Cardiac fibroblast (primary cell): ENCODE results near the gene NSMF.

ENCODE experiments used
- DNase-seq, 2 donors: peaks; one replicate each; pipeline versions ENCODE4 v3.0.0 to v3.0.0-alpha.2; 2010; ENCODE audit warnings: low read depth in 2 of 2
- H3K4me3 ChIP-seq, 2 donors: replicated peaks in 1 of 2; 1 replicate in 1 of 2; 2 replicates in 1 of 2; pipeline ENCODE4 v1.5.1; 2011; ENCODE audit warnings: low read depth in 2 of 2, low read length in 2 of 2, mild to moderate bottlenecking in 2 of 2, moderate library complexity in 1 of 2
- TF ChIP-seq, protein P1 (sequence below): IDR thresholded peaks from one replicate; pipeline ENCODE4 v1.5.1; 2011; ENCODE audit warnings: low read depth, mild to moderate bottlenecking, low read length, inconsistent platforms

Gene NSMF, protein sequence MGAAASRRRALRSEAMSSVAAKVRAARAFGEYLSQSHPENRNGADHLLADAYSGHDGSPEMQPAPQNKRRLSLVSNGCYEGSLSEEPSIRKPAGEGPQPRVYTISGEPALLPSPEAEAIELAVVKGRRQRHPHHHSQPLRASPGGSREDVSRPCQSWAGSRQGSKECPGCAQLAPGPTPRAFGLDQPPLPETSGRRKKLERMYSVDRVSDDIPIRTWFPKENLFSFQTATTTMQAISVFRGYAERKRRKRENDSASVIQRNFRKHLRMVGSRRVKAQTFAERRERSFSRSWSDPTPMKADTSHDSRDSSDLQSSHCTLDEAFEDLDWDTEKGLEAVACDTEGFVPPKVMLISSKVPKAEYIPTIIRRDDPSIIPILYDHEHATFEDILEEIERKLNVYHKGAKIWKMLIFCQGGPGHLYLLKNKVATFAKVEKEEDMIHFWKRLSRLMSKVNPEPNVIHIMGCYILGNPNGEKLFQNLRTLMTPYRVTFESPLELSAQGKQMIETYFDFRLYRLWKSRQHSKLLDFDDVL

DNA sequence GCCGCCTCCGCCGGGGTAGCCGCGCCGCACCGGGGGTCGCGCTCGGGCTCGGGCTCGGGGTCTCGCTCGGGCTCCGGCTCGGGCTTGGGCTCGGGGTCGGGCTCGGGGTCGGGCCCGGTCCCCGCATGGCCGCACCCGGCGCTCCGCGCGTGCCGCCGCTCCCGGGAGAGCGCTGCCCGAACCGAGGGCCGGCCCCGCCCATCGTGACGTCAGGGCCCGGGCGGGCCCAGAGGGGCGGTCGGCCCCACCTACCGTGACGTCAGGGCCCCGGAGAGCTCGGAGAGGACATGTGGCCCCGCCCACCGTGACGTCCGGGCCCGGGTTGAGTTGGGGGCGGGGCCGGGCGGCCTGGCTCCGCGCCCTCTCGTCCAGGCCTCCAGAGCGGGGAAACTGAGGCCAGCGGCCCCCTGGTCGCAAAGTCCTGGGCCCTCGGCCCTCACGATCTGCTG, at the start of gene NSMF:
Gene NSMF (minus strand): TSS at position 183 of the 449 bp plus-strand sequence. CDS start 232 bp downstream, outside the sequence.
- peak; percentile 89 to 94 for DNase-seq
- TF ChIP-seq, protein P1, sequence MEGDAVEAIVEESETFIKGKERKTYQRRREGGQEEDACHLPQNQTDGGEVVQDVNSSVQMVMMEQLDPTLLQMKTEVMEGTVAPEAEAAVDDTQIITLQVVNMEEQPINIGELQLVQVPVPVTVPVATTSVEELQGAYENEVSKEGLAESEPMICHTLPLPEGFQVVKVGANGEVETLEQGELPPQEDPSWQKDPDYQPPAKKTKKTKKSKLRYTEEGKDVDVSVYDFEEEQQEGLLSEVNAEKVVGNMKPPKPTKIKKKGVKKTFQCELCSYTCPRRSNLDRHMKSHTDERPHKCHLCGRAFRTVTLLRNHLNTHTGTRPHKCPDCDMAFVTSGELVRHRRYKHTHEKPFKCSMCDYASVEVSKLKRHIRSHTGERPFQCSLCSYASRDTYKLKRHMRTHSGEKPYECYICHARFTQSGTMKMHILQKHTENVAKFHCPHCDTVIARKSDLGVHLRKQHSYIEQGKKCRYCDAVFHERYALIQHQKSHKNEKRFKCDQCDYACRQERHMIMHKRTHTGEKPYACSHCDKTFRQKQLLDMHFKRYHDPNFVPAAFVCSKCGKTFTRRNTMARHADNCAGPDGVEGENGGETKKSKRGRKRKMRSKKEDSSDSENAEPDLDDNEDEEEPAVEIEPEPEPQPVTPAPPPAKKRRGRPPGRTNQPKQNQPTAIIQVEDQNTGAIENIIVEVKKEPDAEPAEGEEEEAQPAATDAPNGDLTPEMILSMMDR, result no peak

DNA sequence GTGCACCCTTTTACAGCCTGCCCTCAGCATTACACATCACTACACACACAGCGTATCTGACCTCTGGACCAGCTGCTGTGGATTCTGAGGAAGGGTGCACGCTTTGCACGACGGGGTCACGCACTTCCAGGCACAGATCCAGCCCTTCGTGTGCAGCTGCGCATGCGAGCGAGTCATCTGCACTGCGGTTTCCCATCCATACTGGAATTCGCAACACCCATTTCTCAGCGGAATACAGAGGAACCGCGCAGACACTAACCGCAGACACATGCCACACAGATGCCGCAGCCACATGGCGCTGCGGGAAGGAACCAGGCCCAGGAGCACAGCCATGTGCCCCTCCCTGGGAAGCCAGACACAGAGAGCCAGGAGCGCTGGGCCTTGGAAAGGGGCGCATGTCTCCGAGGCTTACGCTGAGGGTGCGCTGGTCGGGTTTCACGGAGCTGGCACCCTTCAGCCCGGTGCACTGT, 47.6 kb upstream of the NSMF start:
- peak in 1 of 2 donors; percentile 67 for DNase-seq
- TF ChIP-seq, protein P1, result no peak
- no peak overlapping the region for H3K4me3 ChIP-seq

More for the DNA sequence above, at the start of gene NSMF:
- H3K4me3 ChIP-seq, result peak within 1 kb of the TSS; percentile 65 to 73

DNA sequence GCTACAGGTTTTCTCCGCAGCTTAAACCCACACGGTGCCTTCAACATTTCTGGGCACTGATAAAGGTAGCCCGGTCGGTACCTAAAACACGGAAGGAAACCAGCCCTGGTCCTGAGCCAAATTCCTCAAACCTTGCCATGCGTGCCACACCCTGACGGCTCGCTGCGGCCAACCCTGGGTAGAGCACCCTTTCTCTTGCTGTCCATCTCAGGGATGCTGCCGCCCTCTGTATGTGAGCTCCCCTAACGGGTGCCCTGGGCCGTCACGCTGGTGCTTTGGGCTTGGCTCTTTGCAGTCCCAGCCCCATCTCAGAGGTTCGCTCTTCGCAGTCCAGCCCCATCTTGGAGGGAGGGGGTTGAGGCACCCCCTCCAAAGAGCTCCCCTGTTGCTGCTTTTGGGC, 47.1 kb upstream of the NSMF start:
- no peak overlapping the region for H3K4me3 ChIP-seq
- TF ChIP-seq, protein P1, result no peak
- no peak for DNase-seq

DNA sequence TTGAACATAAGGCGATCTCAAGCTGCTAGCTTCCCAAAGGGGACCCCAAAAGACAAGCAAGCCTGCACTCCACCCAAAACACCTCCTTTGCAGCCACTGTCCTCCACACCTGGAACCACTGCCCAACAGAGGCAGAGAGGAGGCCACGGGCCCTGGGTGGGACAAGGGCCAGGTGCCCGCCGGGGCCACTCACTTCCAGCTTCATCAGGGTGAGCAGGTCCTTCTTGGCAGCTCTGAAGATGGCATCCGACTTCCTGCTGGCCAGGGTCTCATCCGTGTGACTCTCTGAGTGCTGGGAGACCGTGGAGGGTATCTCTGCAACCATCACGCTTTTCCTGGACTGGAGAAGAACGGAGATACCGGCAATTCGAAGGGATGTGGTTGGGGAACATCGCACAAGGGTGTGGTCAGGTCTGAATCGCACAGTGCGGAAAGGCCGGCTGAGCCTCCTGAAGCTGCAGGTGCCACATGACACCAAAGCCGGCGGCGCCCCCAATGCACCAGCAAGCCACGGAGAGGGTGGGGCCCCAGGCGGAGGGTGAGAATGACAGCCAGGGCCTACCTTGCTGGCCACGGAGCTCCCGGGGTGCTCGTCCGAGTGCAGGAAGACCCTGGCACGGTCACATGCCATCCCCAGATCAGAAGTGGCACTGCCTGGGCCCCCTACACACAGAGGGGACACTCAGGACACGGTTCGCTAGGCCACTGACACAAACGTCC, 46.4 kb upstream of the NSMF start:
- no peak overlapping the region for H3K4me3 ChIP-seq
- no peak for DNase-seq
- TF ChIP-seq, protein P1, result no peak

DNA sequence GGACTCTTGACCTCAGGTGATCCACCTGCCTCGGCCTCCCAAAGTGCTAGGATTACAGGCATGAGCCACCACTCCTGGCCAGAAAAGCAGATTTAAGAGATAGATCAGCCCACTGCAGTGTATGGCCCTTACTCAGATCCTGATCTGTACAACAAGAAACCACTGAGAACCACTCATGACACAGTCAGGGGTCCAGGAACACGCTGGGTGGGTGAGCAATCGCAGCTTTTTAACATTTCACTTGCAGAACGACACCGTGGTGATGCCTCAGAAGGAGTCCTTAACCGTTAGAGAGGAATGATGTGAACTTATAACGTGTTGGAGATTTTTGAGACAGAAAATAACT, 45.3 kb upstream of the NSMF start:
- no peak overlapping the region for H3K4me3 ChIP-seq
- TF ChIP-seq, protein P1, result no peak
- no peak for DNase-seq

DNA sequence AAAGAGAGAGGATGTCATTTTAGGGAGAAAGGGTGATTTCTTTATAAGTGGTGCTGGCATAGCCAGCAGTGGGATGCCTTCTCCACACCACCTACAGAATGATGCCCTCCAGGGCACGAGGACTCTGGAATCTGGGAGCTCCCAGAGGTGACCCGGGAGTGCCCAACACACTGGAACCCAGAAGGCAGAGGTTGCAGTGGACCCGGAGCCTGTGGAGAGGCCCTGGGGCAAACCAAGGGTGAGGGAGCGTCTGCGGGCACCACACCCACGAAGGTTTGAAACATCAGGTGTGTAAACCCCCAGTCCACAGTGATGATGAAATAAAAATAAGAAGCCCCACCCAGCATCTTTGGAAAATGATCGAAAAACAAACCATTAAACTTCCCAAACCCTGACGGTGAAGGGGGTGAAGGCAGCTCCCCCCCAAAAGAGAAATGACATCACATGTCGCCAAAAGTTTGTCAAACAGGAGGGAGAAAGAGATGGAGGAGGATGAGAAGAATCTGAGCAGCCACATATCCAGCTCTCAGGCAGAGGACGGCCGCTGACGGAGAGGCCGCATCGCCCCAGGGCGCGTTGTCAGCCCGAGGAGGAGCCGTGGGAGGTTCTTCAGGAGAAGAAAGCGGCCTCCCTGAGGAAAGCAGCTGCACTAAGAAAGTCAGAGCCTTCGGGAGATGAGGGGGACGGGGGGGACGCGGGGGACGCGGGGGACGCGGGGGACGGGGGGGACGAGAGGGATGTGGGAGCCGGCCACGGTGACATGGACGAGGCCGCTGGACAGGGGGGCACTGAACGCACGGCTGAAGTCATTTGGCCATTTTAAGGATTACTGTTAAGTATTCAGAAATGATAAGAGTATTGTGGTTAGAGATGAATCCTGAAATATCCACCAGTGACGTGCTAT, 43.1 kb upstream of the NSMF start:
- TF ChIP-seq, protein P1, result no peak
- no peak overlapping the region for H3K4me3 ChIP-seq
- no peak for DNase-seq
